ENCODE measurements around the gene CCDC93. TPM values are rescaled to one million over a fixed set of nuclear protein-coding genes. Genes with fewer than 3 reads are reported as not detected.

Gene CCDC93
- total RNA-seq, 1 donor from 2014 or later, result 18.2 TPM

DNA sequence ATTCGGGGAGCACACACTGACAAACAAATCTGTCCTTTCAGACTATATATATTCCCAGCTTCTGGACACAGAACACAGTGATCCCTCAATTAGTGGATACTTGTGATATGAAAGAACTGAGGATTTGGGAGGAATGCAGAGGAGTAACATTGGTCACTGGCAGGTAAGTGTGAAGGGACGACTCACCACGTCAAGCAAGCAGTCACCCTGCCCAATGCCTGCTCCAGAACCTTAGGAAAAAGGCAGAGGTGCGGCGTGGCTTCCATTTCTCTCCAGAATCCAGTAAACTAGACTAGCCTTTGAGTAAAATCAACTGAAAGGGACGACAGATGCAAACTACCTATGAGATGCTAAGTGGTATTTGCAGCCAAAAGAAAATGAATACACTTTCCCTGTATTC lies 1.1 kb downstream of the CCDC93 start:
- intact Hi-C loops (cut with DNase I), result no loop called here
- Histone ChIP-seq H3K36me3 (peaks cover 0 to 9% of the 10 kb centered on the region in 2 donors), H3K27ac (peak overlapping the region; percentile 83), H3K4me3 (peak overlapping the region; percentile 83 to 88), H3K9me3 (no peaks in the 10 kb centered on the region), H3K27me3 (no peaks in the 10 kb centered on the region), H3K4me1 (peaks cover 29% of the 10 kb centered on the region)
- no peak for TF ChIP-seq POLR2AphosphoS5 (IDR thresholded peaks at IDR 0.05; ENCODE audit: insufficient read depth in 1 of 2, low read depth in 1 of 2)
- no peak for TF ChIP-seq POLR2A (IDR thresholded peaks at IDR 0.05)
- TF ChIP-seq, protein P1, sequence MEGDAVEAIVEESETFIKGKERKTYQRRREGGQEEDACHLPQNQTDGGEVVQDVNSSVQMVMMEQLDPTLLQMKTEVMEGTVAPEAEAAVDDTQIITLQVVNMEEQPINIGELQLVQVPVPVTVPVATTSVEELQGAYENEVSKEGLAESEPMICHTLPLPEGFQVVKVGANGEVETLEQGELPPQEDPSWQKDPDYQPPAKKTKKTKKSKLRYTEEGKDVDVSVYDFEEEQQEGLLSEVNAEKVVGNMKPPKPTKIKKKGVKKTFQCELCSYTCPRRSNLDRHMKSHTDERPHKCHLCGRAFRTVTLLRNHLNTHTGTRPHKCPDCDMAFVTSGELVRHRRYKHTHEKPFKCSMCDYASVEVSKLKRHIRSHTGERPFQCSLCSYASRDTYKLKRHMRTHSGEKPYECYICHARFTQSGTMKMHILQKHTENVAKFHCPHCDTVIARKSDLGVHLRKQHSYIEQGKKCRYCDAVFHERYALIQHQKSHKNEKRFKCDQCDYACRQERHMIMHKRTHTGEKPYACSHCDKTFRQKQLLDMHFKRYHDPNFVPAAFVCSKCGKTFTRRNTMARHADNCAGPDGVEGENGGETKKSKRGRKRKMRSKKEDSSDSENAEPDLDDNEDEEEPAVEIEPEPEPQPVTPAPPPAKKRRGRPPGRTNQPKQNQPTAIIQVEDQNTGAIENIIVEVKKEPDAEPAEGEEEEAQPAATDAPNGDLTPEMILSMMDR (IDR thresholded peaks at IDR 0.05), result no peak
- DNase-seq (ENCODE audit: extremely low spot score in 2 of 2), result no peak

DNA sequence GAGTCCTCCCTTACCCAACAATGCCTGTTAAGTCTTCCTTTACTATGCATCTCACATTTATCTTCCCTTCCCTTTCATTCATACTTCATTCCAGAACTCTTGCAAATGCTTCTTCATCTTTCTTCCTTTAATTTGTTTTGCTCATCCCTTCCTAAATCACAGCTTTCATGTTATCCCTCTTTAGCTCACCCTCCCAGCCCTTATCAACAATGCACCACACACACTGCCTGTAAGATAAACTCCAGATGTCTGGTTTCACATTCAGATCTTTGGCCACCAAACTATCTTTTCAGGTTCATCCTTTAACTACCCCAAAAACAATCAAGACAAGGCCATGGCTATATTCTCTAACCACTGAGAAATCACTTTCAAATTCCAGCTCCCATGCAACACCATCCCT lies 3.4 kb downstream of the CCDC93 start:
- Histone ChIP-seq H3K36me3 (peaks cover 0 to 29% of the 10 kb centered on the region in 2 donors), H3K4me3 (no peak overlapping the region), H3K4me1 (peaks cover 29% of the 10 kb centered on the region), H3K9me3 (no peaks in the 10 kb centered on the region), H3K27ac (no peak overlapping the region), H3K27me3 (no peaks in the 10 kb centered on the region)
- intact Hi-C loops (cut with DNase I), result no loop called here
- DNase-seq (ENCODE audit: extremely low spot score in 2 of 2), result no peak
- TF ChIP-seq, protein P1 (IDR thresholded peaks at IDR 0.05), result no peak
- no peak for TF ChIP-seq POLR2AphosphoS5 (IDR thresholded peaks at IDR 0.05; ENCODE audit: insufficient read depth in 1 of 2, low read depth in 1 of 2)
- TF ChIP-seq POLR2A (IDR thresholded peaks at IDR 0.05), result no peak

DNA sequence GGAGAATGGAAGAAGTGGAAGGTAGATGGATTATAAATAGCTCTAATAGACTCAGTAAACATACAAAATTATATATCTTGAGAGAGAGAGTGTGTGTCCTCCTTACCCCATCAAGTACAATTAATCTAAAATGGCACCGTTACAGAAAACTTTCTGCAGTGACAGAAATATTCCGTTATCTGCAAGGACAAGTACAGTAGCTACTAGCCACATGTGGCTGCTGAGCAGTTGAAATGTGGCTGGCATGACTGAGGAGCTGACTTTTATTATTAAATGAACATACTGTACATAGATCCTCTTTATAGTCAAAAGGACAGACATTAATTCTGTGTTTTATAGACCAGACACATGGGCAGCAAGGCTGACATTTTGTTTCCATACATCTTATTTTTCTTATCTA lies 7.0 kb downstream of the CCDC93 start:
- Histone ChIP-seq H3K9me3 (no peaks in the 10 kb centered on the region), H3K4me3 (no peak overlapping the region), H3K36me3 (peaks cover 0 to 37% of the 10 kb centered on the region in 2 donors), H3K4me1 (peaks cover 14% of the 10 kb centered on the region), H3K27me3 (no peaks in the 10 kb centered on the region), H3K27ac (no peak overlapping the region)
- TF ChIP-seq POLR2A (IDR thresholded peaks at IDR 0.05) (no peak), POLR2AphosphoS5 (IDR thresholded peaks at IDR 0.05; ENCODE audit: insufficient read depth in 1 of 2, low read depth in 1 of 2) (no peak)
- TF ChIP-seq, protein P1 (IDR thresholded peaks at IDR 0.05), result no peak
- no peak for DNase-seq (ENCODE audit: extremely low spot score in 2 of 2)
- intact Hi-C loops (cut with DNase I), result loop anchor here (10.0 kb wide), 1 partner anchor 182 kb away; no protein-coding TSS in a partner anchor

DNA sequence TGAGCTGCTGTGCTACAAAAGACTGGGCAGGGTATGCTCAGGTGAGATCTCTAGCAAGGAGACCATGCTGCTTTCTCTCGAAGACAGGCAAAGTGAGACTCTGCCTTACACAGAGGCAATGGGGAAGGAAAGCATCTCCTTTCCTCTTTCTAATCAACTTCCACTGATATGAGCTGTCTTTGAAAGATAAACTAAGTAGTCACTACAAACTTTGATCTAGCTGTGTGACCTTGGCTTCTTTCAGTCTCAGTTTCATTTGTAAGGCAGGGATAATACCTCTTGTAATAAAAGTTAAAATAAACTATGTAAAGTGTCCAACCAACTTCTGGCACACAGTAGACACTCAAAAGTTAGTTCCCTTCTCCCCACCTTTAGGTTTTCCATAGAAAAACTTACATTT lies 7.5 kb downstream of the CCDC93 start:
- H3K27me3 ChIP-seq, result no peaks in the 10 kb centered on the region
- intact Hi-C loops (cut with DNase I), result loop anchor here (10.0 kb wide), 1 partner anchor 182 kb away; no protein-coding TSS in a partner anchor
- TF ChIP-seq, protein P1 (IDR thresholded peaks at IDR 0.05), result no peak
- TF ChIP-seq POLR2AphosphoS5 (IDR thresholded peaks at IDR 0.05; ENCODE audit: insufficient read depth in 1 of 2, low read depth in 1 of 2) (no peak), POLR2A (IDR thresholded peaks at IDR 0.05) (no peak)
- H3K4me3 ChIP-seq, result no peak overlapping the region
- H3K9me3 ChIP-seq, result no peaks in the 10 kb centered on the region
- peaks cover 9% of the 10 kb centered on the region for H3K4me1 ChIP-seq
- H3K36me3 ChIP-seq, result peaks cover 0 to 42% of the 10 kb centered on the region in 2 donors
- no peak for DNase-seq (ENCODE audit: extremely low spot score in 2 of 2)
- H3K27ac ChIP-seq, result no peak overlapping the region

DNA sequence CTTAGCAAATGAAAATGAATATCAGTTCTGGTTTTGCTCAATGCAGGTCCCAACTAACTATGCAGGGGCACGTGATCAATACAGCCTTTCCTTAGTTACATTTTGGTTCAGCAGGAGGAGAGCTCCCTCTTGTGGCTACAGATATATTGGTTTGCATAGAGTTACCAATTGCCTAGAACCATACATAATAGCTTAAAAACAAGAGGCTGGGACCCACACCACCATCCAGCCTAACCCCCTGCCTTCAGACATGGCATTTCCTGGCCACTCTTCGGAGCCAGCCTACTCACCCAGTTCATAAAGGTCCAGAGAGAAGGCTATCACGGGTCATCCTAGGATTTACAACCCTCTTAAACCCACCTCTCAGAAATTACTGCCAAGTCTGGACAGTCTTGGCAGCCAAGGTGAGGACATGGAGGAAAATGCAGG lies 10.5 kb downstream of the CCDC93 start:
- Histone ChIP-seq H3K4me3 (no peak overlapping the region), H3K9me3 (no peaks in the 10 kb centered on the region), H3K36me3 (peaks cover 0 to 62% of the 10 kb centered on the region in 2 donors), H3K27ac (no peak overlapping the region), H3K27me3 (no peaks in the 10 kb centered on the region), H3K4me1 (peaks cover 7% of the 10 kb centered on the region)
- intact Hi-C loops (cut with DNase I), result loop anchor here (10.0 kb wide), 1 partner anchor 179 kb away; no protein-coding TSS in a partner anchor
- TF ChIP-seq POLR2AphosphoS5 (IDR thresholded peaks at IDR 0.05; ENCODE audit: insufficient read depth in 1 of 2, low read depth in 1 of 2), result peak in 1 of 2 donors; percentile 67
- TF ChIP-seq, protein P1 (IDR thresholded peaks at IDR 0.05), result peak; percentile 47 to 85 (median 74)
- no peak for TF ChIP-seq POLR2A (IDR thresholded peaks at IDR 0.05)
- DNase-seq (ENCODE audit: extremely low spot score in 2 of 2), result no peak

Data from vagina (tissue), 2 donors.